ENCODE measurements around the gene GOPC. TPM values are rescaled to one million over a fixed set of nuclear protein-coding genes. Genes with fewer than 3 reads are reported as not detected.

The GOPC gene
- total RNA-seq, 1 donor from 2014 or later: 31.8 TPM

DNA sequence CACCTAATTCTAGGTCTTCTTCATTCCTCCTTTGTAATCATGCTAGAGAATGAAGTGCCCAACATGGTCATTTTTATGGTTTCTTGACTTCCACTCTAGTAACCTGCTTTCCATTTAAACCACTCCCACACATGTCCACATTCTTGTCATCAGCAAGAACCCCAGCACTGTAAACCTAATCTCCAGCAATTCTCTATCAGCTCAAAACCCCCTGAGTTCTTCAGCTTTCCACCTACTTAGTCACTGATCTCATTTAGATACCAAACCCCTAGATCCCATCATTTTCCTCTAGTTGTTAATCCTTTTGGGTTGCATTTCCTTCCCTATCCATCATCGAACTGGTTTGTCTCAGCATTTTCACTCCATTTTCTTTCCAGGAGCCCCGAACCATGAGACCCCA is 49.7 kb downstream of the GOPC start:
- H3K27me3 Mint-ChIP-seq (ENCODE audit: unreplicated experiment): peaks cover 2% of the 10 kb centered on the region
- no peak overlapping the region for H3K27ac Mint-ChIP-seq (ENCODE audit: unreplicated experiment)
- TF ChIP-seq, protein P1, sequence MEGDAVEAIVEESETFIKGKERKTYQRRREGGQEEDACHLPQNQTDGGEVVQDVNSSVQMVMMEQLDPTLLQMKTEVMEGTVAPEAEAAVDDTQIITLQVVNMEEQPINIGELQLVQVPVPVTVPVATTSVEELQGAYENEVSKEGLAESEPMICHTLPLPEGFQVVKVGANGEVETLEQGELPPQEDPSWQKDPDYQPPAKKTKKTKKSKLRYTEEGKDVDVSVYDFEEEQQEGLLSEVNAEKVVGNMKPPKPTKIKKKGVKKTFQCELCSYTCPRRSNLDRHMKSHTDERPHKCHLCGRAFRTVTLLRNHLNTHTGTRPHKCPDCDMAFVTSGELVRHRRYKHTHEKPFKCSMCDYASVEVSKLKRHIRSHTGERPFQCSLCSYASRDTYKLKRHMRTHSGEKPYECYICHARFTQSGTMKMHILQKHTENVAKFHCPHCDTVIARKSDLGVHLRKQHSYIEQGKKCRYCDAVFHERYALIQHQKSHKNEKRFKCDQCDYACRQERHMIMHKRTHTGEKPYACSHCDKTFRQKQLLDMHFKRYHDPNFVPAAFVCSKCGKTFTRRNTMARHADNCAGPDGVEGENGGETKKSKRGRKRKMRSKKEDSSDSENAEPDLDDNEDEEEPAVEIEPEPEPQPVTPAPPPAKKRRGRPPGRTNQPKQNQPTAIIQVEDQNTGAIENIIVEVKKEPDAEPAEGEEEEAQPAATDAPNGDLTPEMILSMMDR (IDR thresholded peaks at IDR 0.05; ENCODE audit: unreplicated experiment): no peak
- H3K9me3 Mint-ChIP-seq (ENCODE audit: unreplicated experiment): no peaks in the 10 kb centered on the region
- no peak for DNase-seq (ENCODE audit: low spot score)
- peaks cover 35% of the 10 kb centered on the region for H3K4me1 Mint-ChIP-seq (ENCODE audit: unreplicated experiment)
- peaks cover 21% of the 10 kb centered on the region for H3K36me3 Mint-ChIP-seq (ENCODE audit: low read depth, unreplicated experiment)
- no peak overlapping the region for H3K4me3 Mint-ChIP-seq (ENCODE audit: unreplicated experiment)

DNA sequence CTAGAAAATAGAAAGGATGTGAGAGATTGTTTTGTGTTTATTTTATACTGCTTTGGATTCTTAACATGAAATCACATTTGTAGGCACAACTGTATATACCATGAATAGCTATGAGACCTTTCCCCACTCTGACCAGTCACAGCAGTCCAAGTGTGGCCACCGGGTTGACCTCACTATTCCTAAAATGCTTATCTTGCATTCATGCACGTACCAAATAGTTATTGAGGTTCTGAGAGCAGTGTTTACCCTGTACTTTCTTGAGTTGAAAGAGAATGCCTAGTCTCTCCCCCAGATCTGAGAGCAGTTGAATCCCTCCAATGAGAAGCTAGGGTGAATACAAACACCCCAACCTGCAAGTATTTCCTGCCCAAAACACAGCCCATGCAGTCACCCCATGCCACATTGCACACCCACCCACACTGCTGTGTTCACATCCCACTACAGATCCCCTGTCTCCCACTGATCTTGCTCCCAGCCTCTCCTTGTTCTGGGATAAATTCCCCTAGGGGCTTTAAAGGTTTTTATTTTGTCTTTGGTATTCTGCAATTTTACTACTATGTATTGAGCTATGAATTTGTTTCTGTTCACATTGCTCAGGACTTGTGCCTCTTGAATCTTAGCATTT is 51.6 kb downstream of the GOPC start:
- TF ChIP-seq, protein P1 (IDR thresholded peaks at IDR 0.05; ENCODE audit: unreplicated experiment): no peak
- peak overlapping the region; percentile 68 for H3K4me3 Mint-ChIP-seq (ENCODE audit: unreplicated experiment)
- H3K27ac Mint-ChIP-seq (ENCODE audit: unreplicated experiment): peak overlapping the region; percentile 75
- no peaks in the 10 kb centered on the region for H3K9me3 Mint-ChIP-seq (ENCODE audit: unreplicated experiment)
- H3K4me1 Mint-ChIP-seq (ENCODE audit: unreplicated experiment): peaks cover 49% of the 10 kb centered on the region
- peaks cover 38% of the 10 kb centered on the region for H3K36me3 Mint-ChIP-seq (ENCODE audit: low read depth, unreplicated experiment)
- H3K27me3 Mint-ChIP-seq (ENCODE audit: unreplicated experiment): peaks cover 2% of the 10 kb centered on the region
- no peak for DNase-seq (ENCODE audit: low spot score)

DNA sequence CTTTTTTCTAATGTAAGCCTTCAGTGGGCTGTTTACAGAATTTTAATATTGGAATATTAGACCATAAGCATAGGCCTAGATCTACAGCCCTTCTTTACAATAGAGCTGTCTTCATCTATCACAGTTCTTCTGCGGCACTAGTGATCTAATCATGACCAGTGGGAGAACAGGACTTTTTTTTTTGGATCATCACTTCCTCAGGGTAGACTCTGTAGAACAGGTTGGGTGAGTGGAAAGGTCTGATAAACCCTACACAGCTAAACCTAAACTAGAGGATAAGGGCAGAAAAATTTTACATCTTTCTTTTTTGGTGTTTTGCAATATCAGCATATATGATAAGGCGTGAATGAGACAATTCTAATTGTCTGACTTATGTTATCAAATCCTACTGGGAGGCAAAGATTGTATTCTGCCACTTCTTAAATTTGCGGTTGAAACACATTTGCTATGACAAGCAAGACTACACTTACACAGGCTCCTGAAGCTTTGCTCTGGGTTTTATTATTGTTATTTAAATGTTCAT is 52.2 kb downstream of the GOPC start:
- H3K36me3 Mint-ChIP-seq (ENCODE audit: low read depth, unreplicated experiment): peaks cover 44% of the 10 kb centered on the region
- peaks cover 43% of the 10 kb centered on the region for H3K4me1 Mint-ChIP-seq (ENCODE audit: unreplicated experiment)
- no peaks in the 10 kb centered on the region for H3K9me3 Mint-ChIP-seq (ENCODE audit: unreplicated experiment)
- H3K27ac Mint-ChIP-seq (ENCODE audit: unreplicated experiment): peak overlapping the region; percentile 75
- no peak overlapping the region for H3K4me3 Mint-ChIP-seq (ENCODE audit: unreplicated experiment)
- peaks cover 2% of the 10 kb centered on the region for H3K27me3 Mint-ChIP-seq (ENCODE audit: unreplicated experiment)
- DNase-seq (ENCODE audit: low spot score): no peak
- TF ChIP-seq, protein P1 (IDR thresholded peaks at IDR 0.05; ENCODE audit: unreplicated experiment): no peak

DNA sequence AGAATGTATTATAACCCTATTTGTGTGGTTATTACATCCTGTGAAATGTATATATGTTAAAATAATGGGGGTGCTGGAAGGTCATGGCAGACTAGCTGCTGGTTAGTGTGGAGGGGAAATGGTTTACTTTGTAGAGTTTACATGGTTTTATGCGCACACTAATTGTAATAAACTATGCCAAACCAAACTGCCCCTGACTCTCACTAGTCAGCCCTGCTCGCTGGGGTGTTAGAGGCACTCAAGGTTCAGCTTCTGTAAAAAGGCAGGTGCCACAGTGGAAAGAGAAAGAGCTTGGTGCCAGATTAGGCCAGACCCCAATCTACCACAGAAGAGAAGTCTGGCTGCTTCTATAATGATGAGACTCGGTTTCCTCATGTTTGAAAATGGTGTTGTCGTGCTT is 52.7 kb downstream of the GOPC start:
- Mint-ChIP-seq H3K9me3 (ENCODE audit: unreplicated experiment) (no peaks in the 10 kb centered on the region), H3K27me3 (ENCODE audit: unreplicated experiment) (peaks cover 2% of the 10 kb centered on the region), H3K36me3 (ENCODE audit: low read depth, unreplicated experiment) (peaks cover 48% of the 10 kb centered on the region), H3K27ac (ENCODE audit: unreplicated experiment) (no peak overlapping the region), H3K4me3 (ENCODE audit: unreplicated experiment) (peak overlapping the region; percentile 52), H3K4me1 (ENCODE audit: unreplicated experiment) (peaks cover 43% of the 10 kb centered on the region)
- TF ChIP-seq, protein P1 (IDR thresholded peaks at IDR 0.05; ENCODE audit: unreplicated experiment): no peak
- no peak for DNase-seq (ENCODE audit: low spot score)

DNA sequence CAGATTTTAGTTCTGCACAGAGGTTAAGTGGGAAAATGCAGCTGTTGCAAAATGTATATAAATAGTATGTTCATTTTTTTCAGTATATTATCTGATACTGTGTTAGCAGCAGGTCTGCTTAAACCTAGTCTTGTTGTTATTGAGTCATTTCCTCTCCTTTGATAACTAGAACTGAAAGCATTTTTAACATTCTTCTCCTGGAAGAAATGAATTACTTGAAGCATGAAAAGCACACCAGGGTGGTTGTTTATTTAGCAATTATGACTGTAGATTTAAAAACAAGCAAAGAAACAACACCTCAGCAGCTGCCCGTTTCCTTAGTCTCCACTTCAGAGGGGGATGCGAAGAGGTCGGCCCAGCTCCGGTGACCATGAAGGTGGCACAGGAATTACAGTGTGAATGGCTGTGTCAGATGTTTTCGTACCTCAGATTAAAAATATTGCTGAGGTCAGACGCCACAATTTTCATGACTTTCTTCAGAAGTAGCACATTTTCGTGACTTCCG is 53.5 kb downstream of the GOPC start:
- Mint-ChIP-seq H3K36me3 (ENCODE audit: low read depth, unreplicated experiment) (peaks cover 54% of the 10 kb centered on the region), H3K4me1 (ENCODE audit: unreplicated experiment) (peaks cover 43% of the 10 kb centered on the region), H3K27me3 (ENCODE audit: unreplicated experiment) (peaks cover 2% of the 10 kb centered on the region), H3K4me3 (ENCODE audit: unreplicated experiment) (peak overlapping the region; percentile 52), H3K9me3 (ENCODE audit: unreplicated experiment) (no peaks in the 10 kb centered on the region), H3K27ac (ENCODE audit: unreplicated experiment) (no peak overlapping the region)
- TF ChIP-seq, protein P1 (IDR thresholded peaks at IDR 0.05; ENCODE audit: unreplicated experiment): no peak
- DNase-seq (ENCODE audit: low spot score): no peak
